ENCODE results near the gene FHL3.
A peak's percentile ranks its signal among the peaks of the same experiment; 100 is the strongest.
"Not testable (repeated sequence)": the region's sequence is repeated elsewhere in the genome, so short reads cannot be mapped to it uniquely, and the experiment has no call there.

Gene FHL3

DNA sequence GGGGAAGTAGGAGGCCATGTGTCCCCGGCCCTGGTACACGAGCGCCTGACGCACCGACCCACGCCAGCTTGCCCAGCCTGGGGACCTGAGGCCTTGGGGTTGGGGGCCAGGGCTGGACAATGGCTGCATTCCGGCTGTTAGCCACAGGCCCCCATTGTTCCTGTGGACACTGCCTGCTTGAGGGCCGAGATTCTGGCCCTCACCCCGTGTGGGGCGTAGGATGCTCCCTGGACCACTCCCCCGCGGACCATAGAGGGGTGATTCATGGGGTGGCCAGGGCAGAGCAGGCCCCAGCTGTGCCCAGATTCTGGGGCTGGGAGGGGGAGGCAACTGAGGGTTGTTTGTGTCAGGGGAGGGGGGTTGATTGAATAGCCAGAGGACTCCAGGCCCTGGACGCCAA lies 29.6 kb upstream of the FHL3 start:
- DNase-seq = no peak

DNA sequence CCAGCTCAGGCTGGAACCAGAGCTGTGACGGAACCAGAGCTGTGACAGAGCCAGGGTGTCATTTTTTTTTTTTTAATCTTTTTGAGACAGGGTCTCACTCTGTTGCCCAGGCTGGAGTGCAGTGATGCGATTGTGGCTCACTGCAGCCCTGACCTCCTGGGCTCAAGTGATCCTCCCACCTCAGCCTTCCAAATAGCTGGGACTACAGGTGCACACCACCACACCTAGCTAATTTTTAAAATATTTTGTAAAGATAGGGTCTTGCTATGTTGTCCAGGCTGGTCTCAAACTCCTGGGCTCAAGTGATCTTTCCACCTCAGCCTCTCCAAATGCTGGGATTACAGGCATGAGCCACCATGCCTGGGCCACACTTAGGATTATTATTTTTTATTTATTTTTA lies 27.7 kb upstream of the FHL3 start:
- not testable (repeated sequence) for DNase-seq

DNA sequence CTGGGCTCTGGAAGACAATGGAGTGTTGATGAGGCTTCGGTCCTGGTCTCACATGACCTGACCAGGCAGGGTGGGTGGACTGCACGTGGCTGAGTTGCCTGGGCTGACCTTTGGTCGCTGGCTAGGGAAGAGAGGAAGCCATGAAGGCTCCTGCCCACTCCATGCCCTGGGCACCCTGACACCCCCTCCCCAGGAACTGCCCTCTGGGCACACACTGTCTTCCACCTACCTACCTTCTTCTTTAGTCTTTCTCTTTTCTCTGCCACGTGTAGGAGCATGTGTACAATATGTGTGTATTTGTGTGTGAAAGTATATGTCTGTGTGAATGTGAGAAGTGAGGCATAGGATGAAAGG lies 26.2 kb upstream of the FHL3 start:
- DNase-seq = no peak

DNA sequence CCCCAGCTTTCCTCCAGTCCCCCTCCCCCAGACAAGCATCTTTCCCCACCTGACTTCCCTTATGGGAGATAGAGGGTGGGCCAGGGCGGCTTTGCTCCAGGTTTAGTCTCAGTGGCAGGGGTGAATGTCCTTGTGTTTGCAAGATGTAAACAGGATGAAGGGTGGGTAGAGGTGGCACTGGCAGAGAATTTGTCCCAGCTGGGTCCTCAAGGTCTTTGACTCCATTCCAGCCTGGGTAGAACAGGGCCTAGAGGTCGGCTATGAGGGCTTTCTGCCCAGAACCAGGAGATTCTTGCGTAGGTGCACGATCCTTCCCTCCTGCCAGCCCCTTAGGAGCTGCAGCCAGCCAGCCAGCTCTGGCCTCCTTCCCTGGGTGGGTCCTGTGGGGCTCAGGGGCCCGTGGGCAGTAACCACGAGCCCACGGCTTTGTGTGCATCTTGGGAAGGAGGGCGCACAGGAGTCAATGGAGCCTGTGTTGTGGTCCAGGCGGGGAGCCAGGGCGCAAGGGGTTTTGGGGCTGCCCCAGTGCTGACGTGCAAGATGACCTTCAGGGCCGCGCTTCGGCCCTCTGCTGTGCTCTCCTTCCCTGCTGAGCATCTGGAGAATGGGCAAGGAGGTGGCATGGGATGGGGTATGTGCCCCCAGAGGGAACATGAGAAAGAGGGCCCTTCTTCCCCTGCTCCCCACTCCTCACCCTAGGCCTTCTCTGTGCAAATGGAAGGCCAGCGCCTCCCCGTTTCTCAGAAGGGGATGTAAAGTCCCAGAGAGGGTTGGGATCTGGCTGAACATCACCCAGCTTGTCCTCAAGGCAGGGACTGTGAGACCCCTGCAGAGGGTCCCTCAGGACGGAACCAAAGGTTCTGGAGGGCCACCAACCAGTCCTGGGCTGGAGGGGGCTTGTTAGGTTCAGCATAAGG lies 25.5 kb upstream of the FHL3 start:
- no peak for DNase-seq

DNA sequence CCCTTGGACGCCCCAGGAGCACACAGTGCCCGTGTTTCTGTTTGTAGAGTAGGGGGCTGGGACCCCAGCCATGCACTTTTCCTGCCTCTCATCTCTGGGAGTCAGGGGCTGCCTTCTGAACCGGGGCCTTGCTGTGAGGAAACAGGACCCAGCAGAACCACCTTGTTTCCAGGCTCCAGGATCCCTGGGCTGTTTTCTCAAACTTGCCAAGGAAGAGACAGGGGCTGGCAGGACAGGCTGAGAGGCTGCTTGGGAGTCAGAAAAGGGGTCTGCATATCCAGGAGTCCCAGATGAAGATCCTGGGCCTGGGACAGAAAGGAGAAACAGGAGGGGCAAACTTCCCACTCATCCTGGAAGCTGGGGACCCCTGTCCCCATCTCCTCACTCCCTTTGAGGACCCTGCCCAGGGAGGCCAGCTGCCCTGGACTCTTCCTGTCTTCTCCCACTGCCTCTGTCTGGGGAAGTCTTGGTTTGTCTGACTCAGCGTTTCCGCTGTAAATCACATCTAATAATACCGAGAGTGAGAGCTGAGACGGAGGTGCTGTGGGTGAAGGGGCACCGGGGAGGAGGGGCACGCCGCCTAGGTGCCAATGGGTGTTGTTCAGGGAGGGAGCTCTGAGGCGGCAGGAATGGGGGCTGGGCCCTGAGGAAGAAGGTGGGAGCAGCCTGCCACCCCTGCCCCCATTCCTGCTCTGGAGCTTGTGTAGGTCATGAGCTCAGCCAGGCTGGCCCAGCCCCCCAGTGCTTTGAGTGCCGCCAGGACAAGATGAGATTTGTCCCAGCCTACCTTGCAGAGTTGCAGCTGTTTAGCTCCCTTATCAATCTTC lies 24.6 kb upstream of the FHL3 start:
- peak; percentile 65 for DNase-seq

DNA sequence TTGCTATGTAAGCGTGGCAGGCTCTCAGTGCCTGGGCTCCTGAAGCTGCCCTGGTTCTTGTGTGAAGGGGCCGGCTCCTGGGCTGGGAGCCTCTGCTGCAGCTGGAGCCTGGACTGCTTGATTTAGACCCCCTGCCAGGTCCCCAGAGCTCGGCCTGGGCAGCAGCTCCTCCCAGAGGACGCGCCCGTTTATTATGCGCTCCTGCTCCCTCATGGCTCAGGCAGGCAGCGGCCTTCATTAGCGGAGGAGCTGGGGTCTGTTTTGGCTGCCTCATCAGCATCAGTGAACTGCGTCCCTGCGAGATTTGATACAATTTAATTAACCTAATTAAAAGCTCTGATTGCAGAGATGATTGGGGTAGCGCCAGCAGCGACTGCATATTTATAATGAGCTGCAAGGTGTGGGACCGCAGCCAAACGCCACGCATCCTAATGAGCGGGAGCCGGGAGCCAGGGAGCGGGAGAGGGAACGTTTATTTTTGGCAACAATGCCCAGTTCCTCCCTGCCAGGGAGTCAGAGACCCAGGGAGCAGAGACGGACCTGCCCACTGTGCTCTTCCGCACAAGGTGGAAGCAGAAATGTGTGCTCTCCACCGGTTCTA lies 23.9 kb upstream of the FHL3 start:
- no peak for DNase-seq

DNA sequence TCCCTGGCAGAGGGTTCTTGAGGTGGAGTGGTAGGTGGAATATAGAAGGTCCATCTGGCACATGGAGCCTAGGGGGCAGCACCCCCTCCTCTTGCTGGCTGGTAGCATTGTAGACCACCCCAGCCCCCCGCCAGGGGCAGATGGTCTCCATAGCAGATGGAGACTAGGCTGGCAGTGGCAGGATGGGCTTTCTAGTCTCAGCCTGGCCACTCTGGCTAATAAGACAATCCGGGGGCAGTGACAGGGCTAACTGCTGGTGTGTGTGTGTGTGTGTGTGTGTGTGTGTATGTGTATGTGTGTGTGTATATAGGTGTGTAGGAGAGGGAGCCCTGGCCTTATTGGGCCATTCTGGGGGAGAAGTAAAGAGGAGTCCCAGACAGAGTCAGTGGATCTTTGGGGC lies 23.4 kb upstream of the FHL3 start:
- DNase-seq = no peak

DNA sequence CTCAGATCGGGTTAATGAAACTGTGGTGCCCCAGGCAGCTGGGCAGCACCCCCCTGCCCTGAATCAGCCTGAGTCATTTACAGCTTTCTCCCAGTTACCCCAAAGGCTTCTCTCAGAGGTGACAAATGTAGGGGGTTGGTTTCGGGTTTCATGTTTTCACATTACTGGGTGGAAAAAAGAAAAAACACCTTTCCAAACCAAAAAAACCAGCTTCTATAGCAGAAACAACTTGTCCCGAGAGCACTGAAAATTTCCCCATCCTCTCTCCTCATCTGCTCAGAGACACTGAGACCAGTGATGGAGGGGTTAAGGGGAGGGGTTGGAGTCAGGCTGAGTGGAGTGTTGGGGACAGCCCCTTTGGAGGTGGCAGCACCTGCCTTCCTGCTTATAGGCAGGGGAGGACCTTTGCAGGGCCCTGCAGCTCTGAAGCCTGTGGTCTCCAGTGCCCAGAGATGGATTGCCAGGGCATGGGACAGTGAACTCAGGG lies 22.8 kb upstream of the FHL3 start:
- DNase-seq = peak; percentile 65

DNA sequence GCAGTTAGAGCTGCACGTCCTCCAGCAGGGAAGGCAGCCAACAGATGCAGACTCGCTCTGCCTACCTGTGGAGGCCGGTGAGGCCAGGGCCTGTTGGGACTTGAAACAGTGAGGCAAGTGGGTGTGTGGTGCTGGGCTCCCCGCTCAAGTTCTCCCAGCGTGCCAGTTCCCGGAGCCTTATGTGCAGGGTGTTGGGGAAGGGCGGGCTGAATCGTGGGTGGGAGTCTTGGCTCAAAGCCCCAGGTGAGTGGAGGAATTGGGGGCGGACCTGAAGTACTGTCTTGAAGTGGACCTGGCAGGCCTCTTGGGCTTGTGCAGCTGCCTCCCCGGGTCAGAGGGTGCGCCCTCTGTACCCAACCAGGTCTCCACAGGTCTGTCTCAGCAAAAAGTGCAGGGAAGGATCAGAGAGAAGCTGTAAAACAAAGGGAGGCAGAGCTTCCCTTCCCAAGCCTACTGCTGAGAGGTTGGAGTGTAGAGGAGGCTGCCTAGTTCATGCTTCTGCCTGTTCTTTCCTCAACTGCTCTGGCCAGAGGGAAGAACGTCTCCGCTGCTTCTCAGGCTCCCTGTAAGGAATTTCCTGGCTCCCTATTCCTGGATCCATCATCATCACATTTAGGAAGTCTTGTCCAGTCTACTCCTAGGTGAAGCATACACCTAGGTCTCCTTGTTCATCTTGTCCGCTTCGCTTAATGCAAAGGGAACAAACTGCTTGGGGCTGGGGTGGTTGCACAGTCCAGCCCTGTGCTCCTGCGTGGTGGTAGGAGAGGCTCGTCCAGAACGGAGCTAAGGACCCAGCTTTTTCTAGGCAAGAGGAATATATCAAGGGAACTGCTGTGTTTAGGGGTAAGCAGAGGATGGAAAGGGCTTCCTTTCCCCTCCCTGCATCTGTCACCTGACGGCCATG lies 22.1 kb upstream of the FHL3 start:
- DNase-seq = no peak

DNA sequence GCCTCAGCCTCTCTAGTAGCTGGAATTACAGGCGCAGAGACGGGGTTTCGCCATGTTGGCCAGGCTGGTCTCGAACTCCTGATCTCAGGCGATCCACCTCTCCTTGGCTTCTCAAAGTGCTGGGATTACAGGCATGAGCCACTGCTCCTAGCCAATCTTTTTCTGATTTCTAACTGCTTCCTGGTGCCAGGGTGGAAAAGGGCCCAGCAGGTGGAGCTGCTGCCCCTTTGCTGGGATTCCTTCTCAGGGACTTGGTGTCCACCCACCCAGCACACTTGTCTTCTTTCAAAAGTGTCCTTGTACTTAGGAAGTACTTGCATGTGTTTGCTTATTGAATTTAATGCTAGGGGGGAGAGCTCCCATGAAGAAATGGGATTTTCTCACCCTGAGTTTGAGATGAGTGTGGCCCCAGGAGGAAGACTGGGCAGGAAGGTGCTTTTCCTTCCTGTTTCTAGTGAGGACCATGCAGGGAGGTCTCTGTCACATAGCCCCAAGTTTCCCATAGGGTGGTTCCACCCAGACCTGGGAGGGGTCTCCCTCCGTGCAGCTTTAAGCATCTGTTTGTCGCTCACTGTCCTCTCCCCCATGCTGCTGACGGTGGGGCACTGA lies 21.4 kb upstream of the FHL3 start:
- DNase-seq = no peak

DNA sequence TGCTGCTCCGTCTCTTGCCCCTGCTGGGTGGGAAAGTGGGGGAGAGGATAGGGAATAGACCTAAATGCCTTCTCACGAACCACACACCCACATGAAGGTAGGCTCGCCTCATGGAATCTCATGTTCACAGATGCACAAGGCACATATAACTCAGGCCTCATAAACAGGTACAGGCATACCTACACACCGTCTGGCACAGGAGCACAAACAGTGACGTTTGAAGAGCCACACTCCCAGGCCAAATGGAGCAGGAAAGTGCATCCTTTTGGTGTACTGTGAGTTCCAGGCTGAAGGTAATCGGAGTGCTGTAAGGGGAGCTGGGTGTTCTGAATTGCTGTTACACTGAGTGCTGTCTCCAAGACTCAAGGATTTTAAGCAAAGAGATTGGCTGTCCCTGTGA lies 20.4 kb upstream of the FHL3 start:
- no peak for DNase-seq

DNA sequence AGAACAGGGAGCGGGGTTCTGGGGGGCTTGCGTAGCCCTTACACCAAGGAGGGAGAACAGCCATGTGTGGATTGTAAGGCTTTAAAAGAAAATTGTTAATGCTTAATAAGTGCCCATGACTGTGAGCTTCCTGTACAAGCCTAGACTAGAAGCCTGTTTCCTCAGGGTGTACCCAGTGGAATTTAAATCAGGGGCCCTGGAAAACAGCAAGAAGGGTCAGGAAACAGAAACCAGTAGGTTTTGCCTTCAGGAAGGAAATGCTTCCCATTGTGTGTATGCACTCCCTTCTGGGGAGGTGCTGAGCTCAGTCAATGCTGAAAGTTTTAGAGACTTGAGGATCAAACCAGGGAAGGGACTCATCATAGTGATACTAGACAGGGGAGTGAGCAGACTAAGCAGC lies 19.9 kb upstream of the FHL3 start:
- DNase-seq = no peak

DNA sequence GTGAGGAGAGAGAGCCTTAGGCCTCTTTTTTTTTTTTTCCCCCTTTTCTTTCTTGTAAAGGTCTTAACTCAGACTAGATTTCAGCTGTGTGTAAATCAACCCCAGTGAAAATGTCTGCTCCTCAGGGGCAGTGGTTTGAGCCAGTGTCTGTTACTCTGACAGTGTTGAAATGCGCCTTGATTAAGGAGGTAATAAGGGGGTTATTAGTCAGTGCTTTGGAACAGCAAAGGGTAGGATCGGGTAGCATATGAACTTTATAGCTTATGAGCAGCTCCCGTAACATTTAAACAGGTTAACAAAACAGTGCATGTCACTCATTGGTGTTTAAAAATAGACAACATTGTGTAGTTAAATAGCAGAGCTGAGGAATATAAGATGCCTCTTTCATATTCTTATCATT lies 17.5 kb upstream of the FHL3 start:
- DNase-seq = no peak

DNA sequence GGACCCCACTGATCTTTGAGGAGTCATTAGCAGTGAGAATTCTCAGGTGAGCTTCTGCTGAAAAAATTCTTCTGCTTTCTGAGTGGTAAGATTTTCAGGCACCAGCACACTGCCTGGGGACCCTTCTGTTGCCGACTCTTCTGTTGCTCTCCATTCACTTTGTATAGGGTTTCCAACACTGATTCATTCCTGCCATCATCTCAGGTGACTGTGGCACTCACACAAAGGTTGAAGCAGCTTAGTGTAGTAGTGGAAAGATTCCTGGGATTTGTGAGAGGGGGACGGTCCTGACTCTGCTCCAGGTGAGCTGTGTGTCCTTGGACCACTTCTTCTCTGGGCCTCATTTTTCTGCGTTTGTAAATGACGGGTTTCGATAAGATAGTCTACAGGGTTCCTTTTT lies 16.7 kb upstream of the FHL3 start:
- DNase-seq = no peak

DNA sequence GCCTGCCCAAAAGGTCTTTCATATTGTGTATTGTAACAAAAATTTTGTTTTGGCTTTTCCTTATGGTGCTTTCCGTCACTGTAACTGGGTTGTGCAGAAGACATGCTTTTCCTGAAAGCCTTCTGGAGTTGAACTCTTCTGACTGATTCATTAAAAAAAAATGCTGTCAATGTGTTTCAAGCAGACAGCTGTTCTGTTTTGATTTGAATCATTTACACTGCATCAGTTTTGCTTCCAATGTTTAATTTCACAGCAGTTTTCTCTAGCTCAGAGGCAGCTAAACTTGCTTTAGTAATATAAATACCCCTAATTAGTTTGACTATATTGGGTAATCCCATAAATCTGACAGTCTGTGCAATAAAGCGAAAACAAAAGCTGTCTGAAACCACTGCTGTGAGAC lies 15.1 kb upstream of the FHL3 start:
- no peak for DNase-seq

DNA sequence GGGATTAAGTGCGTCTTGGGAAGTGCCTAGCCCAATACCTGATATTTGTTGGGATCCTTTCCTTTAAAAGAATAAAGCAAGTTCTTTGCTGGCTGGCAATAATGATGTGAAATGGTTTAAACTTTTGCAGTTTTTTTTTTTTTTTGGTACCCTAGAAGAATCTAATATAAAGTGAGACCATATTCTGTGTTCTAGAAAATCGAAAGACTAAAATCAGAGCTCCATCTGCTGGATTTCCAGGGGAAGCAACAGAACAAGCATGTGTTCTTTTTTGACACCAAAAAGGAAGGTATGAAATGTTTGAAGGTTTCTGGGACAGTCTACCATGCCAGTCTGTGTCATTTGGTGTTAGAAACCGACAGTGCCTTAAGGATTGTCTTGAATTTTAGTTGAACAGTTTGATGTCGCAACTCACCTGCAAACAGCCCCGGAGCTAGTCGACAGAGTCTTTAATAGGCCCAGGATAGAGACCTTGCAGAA lies 13.6 kb upstream of the FHL3 start:
- DNase-seq = no peak

DNA sequence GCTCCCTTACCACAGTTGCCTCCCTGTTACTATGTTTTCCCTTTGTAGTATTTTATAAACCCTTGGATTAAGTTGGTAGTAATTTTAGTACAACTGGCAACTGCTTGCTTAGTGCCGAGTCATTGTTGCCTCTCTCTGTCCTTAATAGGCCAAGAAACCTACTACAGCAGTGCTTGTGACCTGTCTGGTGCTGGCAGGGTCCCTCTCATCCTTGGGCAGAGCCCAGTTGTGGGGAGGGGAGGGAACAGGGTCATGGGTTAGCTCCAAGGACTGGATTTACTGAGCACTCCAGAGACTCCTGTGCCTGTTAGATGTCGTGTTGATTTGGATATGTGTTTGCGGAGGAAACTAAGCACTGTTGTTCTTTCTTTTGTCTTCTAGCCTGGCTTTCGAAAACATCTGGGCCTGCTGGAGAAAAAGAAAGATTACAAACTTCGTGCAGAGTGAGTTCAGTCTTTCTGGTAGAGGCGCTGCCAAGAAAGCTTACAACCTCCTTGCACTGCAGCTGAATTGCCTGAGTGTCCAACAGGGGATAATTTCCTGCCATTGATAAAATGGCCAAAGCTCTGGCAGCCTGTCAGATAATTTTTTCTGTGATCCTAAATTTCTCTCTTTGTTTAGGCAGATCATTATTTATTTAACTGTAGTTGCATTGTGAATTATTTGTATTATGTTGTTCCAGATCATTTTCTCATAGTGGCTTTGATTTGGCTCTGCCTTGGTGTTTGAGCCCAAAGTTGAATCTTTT lies 10.8 kb upstream of the FHL3 start:
- no peak for DNase-seq

DNA sequence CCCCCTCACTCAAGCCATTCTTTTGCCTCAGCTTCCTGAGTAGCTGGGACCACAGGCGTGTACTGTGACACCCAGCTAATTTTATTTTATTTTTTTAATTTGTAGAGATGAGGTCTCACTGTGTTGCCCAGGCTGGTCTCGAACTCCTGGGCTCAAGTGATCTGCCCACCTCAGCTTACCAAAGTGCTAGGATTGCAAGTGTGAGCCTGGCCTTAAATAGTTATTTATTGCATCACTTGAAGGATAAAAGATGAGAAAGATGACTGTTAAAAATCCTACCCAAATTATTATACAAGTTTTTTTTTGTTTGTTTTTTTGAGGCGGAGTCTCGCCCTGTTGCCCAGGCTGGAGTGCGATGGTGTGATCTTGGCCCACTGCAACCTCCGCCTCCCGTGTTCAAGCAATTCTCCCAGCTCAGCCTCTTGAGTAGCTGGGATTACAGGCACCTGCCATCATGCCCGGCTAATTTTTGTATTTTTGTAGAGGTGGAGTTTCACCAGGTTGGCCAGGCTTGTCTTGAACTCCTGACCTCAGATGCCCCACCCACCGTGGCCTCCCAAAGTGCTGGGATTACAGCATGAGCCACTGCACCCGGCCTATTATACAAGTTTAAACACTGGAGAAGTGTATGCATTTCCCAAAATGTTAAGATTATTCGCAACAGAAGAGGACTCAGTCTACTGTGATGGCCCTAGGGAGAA lies 9.6 kb upstream of the FHL3 start:
- DNase-seq = no peak

DNA sequence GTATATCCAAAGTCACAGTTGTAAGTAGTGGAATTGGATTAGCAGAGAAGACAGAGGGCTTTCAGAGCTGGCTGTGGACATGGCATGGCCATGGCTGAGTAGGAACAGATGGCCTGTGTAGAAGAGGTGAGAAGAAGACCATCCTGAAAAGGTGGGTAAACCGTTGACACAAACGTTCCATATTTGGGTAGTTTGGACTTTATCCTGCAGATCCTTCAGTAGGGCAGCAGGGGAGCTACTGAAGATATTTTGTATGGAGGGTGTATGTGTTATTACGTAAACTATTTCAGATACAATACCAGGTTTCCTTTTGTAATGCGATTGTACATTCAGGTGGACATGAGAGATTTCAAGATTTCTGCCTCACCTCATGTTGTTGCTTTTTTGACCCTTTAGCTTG lies 8.9 kb upstream of the FHL3 start:
- no peak for DNase-seq

DNA sequence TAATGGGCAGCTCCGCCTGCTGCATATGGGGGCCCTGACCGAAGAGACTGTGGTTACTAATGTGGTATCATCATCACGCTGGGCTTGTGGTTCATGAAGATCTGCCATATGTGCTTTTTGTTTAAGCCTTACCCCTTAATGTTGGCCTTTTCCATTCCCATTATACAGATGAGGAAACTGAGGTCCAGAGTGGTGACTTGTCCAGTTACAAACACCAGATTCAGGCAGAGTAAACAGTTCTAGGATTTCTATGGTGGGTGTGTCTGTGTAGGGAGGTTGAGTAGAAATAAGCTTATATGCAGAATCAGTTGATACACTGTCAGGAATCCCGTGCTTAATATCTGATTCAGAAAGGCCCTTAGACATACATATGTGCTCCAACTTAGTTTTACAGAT lies 7.9 kb upstream of the FHL3 start:
- no peak for DNase-seq
